K562 (cell line): ENCODE results near the gene ZNF865. TPM values are rescaled to one million over a fixed set of nuclear protein-coding genes. Genes with fewer than 3 reads are reported as not detected.
A peak's percentile ranks its signal among the peaks of the same experiment; 100 is the strongest.

Experiments used
- CBFA2T2 ChIP-seq: fragments of 450-650 bp; conservative IDR thresholded peaks from 2 replicates; pipeline ENCODE4 v1.6.1; 2017; ENCODE audit warnings: mild to moderate bottlenecking
- CBFB ChIP-seq: sonication (generic); formaldehyde crosslinking; IDR thresholded peaks from 2 replicates; pipeline ENCODE4 v1.4.0; 2020; ENCODE audit warnings: mild to moderate bottlenecking, missing genetic modification reagents
- ESRRB ChIP-seq: fragments of 250-450 bp; sonication (Bioruptor Pico); IDR thresholded peaks from 2 replicates; pipeline ENCODE4 v1.5.0; 2020; ENCODE audit warnings: mild to moderate bottlenecking, moderate library complexity, borderline replicate concordance
- FOXK2 ChIP-seq, 2 experiments: fragments of 450-650 bp; IDR thresholded peaks in 1 of 2; conservative IDR thresholded peaks in 1 of 2; 2 replicates each; pipeline ENCODE4 v1.6.1; 2016; ENCODE audit warnings: low read depth in 2 of 2, mild to moderate bottlenecking in 1 of 2
- GATA2 ChIP-seq: sonication (generic); formaldehyde crosslinking; IDR thresholded peaks from 2 replicates; pipeline ENCODE4 v1.4.0; 2020; ENCODE audit warnings: mild to moderate bottlenecking, missing genetic modification reagents
- HBP1 ChIP-seq: fragments of 450-650 bp; formaldehyde crosslinking; IDR thresholded peaks from 2 replicates; pipeline ENCODE4 v1.4.0; 2022; ENCODE audit warnings: missing genetic modification characterization
- HDAC2 ChIP-seq: fragments of 450-650 bp; IDR thresholded peaks from 2 replicates; pipeline ENCODE4 v1.6.1; 2016; ENCODE audit warnings: mild to moderate bottlenecking
- MAX ChIP-seq: sonication (generic); formaldehyde crosslinking; IDR thresholded peaks from 2 replicates; pipeline ENCODE4 v1.9.0; 2022; ENCODE audit warnings: mild to moderate bottlenecking, missing genetic modification reagents
- NFYB ChIP-seq: IDR thresholded peaks from 2 replicates; pipeline ENCODE4 v1.6.1; 2011; ENCODE audit warnings: mild to moderate bottlenecking, moderate library complexity; ENCODE audit not compliant: insufficient read length; ENCODE audit errors: extremely low read depth
- NR0B1 ChIP-seq: fragments of 450-650 bp; IDR thresholded peaks from one replicate; pipeline ENCODE4 v1.6.1; 2018; ENCODE audit warnings: mild to moderate bottlenecking, moderate library complexity; ENCODE audit not compliant: partially characterized antibody
- PHF20 ChIP-seq: fragments of 450-650 bp; IDR thresholded peaks from 2 replicates; pipeline ENCODE4 v1.6.1; 2018; ENCODE audit not compliant: partially characterized antibody
- POLR2A ChIP-seq: fragments of 450-650 bp; conservative IDR thresholded peaks from 2 replicates; pipeline ENCODE4 v1.6.1; 2016
- SPI1 ChIP-seq: IDR thresholded peaks from 2 replicates; pipeline ENCODE4 v1.6.1; 2011; ENCODE audit warnings: low read depth, low read length, control low read depth, borderline replicate concordance
- SRSF7 ChIP-seq: fragments of 200-400 bp; formaldehyde crosslinking; optimal IDR thresholded peaks from 2 replicates; pipeline ENCODE3; 2017; ENCODE audit warnings: mild to moderate bottlenecking, low read depth, low read length
- ZBTB8A ChIP-seq: fragments of 450-650 bp; IDR thresholded peaks from 2 replicates; pipeline ENCODE4 v1.6.1; 2018; ENCODE audit warnings: mild to moderate bottlenecking, moderate library complexity; ENCODE audit not compliant: partially characterized antibody
- ZNF354B ChIP-seq: fragments of 250-450 bp; sonication (Bioruptor Pico); IDR thresholded peaks from 2 replicates; pipeline ENCODE4 v1.4.0; 2020
- ZNF449 ChIP-seq: fragments of 250-450 bp; sonication (Bioruptor Pico); IDR thresholded peaks from 2 replicates; pipeline ENCODE4 v1.8.0; 2022; ENCODE audit warnings: moderate library complexity, mild to moderate bottlenecking, inconsistent platforms
- ZNF609 ChIP-seq: sonication (generic); formaldehyde crosslinking; IDR thresholded peaks from 2 replicates; pipeline ENCODE4 v1.8.1; 2023; ENCODE audit warnings: missing genetic modification reagents, mild to moderate bottlenecking, borderline replicate concordance
- polyA plus RNA-seq, 8 experiments: library from polyadenylated mRNA; depleted of rRNA in 4 of 8; stranded (reverse) in 5 of 8; unstranded in 3 of 8; fragments of >200 nt; fragmentation: Nextera tagmentation in 2 of 8; fragmentation: Illumina TruSeq in 1 of 8; extraction: Ambion mirVana in 2 of 8; extraction: Trizol in 1 of 8; gene quantifications; 2 replicates each; pipeline versions ENCODE4 v1.2.1 to v1.2.3, GENCODE V29; 2011 to 2014; ENCODE audit warnings: inconsistent platforms in 1 of 8, missing spikeins in 1 of 8
- total RNA-seq, 7 experiments: library from RNA; depleted of rRNA in 6 of 7; stranded (reverse); fragments of >200 nt in 6 of 7; fragmentation: Illumina TruSeq in 2 of 7; extraction: Trizol in 2 of 7; gene quantifications; 2 replicates each; pipeline versions ENCODE4 v1.2.1 to v1.2.3, GENCODE V29; 2011 to 2021; ENCODE audit warnings: low replicate concordance in 1 of 7

The ZNF865 gene
- total and polyA plus RNA-seq, 9 of the 15 experiments (the other 6 are each of a cell fraction or from before 2014, with no cell fraction given), result 0.40 to 18.8 (median 1.6) TPM; not detected in 2

- TF ChIP-seq HDAC2, result 0 out of 2 replicates have a peak, but pooled peaks have one; percentile 50
- no peak for TF ChIP-seq ZNF449
- TF ChIP-seq SPI1, result peak; percentile 88
- TF ChIP-seq SRSF7, result no peak
- no peak for TF ChIP-seq CBFA2T2
- TF ChIP-seq ZNF354B (CRISPR knock-in tag), result no peak
- TF ChIP-seq FOXK2 (conservative IDR thresholded peaks at IDR 0.05 in 1 of 2, IDR thresholded peaks at IDR 0.05 in 1 of 2; ENCODE audit: low read depth in 2 of 2), result peak; percentile 81 to 91
- no peak for TF ChIP-seq HBP1 (CRISPR knock-in tag)
- TF ChIP-seq PHF20, result peak; percentile 28
- TF ChIP-seq POLR2A, result peak; percentile 92
- TF ChIP-seq NR0B1, result no peak
- TF ChIP-seq GATA2 (CRISPR knock-in tag), result no peak
- no peak for TF ChIP-seq CBFB (CRISPR knock-in tag)
- no peak for TF ChIP-seq ZBTB8A
- no peak for TF ChIP-seq ZNF609 (CRISPR knock-in tag)
- no peak for TF ChIP-seq ESRRB (CRISPR knock-in tag)
- TF ChIP-seq MAX (CRISPR knock-in tag), result peak; percentile 93
- TF ChIP-seq NFYB, result no peak
These were observed 49.6 kb downstream of the ZNF865 start, which contains the start of gene U2AF2 (continued) for GRCh38 chr19:55654868-55655647.
